DMS114 treated with DMSO at 0.1 percent for 48 hours (cell line): ENCODE results near the gene SND1.
"Not testable (repeated sequence)": the region's sequence is repeated elsewhere in the genome, so short reads cannot be mapped to it uniquely, and the experiment has no call there.

Source experiments
- DNase-seq: peaks from one replicate; lab custom pipeline; 2025; ENCODE audit not compliant: unreplicated experiment; lab: John Stamatoyannopoulos, UW

Gene SND1

DNA sequence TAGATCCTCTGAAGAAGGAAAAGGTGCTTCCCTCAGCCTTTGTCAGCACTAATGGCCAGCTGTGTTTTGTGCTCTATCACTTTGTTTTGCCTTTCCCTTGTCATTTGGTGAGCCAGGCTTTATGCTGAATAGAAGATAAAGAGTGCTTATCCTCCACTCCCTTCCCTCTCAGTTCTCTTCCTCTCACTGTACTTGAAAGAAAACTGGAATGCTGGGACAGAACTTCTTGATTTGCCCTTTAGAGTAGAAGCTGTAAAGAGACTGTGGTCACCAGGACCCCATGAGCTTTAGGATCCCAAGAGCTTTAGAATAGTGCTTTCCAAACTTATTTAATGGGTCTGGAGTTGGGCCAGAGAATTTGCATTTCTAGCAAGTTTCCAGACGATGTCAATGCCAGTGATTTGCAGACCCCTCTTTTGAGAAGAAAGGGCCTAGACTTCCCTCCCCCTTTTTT, 297.8 kb downstream of the SND1 start:
- DNase-seq = no peak

DNA sequence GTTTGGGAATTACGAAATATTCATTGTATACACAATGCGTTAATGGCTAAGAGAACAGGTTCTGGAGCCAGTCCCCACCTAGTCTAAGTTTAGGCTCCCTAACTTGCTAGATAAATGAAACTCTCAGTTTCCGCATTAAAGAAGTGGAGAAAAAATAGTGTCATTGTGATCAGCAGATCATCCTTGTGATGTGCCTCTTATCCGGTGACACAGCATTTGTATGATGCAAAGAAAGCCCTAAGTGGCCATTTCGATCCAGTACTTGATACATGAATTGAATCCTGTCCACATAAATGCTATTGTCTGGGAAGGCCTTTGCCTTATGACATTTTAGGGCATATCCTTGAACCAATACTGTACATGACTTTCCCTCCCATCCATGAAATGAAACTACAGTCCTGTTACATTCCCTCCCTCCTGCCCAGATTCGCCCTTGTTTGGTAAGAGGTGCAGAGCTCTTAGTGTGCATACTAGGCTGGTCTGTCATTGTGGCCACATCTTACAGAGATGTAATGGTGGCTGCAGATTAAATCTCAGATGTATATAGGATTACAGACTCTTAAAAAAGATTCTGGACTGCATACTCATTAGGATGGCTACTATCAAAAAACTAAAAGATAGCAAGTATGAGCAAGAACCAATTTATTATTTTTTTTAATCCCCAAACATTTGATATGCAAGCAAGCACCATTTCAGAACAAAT, 298.4 kb downstream of the SND1 start:
- no peak for DNase-seq

DNA sequence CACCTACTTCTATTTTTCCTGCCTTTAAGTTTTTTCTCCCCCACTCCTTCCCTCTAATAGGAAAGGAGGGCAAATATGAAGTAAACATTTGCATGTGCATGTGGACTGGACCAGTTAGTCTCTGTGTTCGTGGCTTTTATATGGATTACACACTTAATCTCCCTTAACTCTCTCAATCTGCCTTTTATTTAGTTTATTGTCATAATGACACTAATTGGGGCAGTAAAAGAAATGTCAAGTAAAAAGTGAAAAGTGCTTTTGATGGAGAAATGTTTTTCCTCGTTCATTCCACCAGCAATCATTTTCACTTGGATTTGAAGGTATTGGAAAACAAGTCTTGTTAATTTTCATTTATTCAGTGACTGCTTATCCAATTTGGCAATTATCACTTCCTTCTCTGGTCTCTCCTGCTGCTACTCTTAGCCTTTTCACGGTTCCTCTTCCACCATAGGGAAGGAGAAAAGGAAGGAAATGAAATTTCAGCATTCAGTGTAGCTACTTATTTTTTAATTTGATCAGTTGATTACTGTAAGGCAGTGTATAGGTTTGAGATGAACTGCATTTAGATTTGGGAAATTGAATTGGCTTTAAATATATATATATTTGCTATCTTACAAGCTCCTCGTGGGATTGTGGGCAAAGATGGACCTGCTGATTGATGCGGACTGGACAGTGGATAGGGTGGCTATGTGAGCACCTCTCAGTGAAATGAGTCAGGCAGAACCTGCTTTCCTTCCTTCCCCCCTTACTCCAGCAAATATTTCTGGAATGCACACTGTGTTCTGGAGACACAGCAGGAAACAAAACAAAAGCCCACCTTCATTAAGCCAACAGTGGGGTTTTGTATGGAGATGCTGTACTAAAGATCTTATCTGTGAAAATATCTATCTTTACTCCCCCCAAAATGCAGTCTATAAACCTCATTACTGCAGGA, 301.7 kb downstream of the SND1 start:
- DNase-seq = no peak

GRCh38 chr7:127954357-127954748, 302.4 kb downstream of the SND1 start:
- DNase-seq = no peak

DNA sequence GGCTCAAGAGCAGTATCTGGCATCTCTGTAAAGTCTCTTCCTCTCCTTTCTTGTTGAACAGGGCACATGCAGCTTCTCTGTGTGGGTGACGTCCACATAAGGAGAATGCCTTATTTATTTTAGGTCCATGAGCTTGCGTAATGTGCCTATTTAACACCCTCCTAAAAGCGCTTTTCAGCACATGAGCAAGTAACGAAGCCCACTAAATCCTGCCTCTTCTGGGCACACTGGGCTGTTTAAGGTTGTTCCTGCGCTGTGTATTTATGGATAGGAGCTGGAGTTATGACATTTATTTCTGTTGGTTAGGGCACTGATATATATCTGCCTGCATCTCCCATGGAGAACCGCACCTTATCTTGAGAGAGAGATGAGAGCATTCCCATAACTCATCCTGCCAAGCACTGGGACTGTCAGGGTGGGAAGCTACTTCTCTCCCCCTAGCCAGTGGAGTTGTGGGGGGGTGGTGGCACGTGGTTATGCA, 303.1 kb downstream of the SND1 start:
- no peak for DNase-seq

DNA sequence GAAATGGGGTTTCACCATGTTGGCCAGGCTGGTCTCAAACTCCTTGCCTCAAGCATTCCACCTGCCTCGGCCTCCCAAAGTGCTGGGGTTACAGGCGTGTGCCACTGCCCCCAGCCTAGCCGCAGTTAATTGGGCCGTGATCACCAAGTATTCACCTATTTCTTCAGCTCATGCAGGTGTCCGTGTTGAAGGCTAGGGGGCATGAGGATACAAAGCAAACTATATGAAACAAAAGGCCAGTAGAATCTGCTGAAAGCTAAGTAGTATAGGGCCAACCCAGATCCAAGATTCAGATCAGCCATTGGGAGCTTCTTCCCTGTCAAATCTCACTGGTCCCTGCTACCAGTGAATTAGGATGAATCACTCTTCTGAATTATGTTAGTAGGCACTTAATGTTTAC, 305.9 kb downstream of the SND1 start:
- no peak for DNase-seq

- no peak for DNase-seq
These were observed 307.8 kb downstream of the SND1 start for GRCh38 chr7:127959770-127960169.

DNA sequence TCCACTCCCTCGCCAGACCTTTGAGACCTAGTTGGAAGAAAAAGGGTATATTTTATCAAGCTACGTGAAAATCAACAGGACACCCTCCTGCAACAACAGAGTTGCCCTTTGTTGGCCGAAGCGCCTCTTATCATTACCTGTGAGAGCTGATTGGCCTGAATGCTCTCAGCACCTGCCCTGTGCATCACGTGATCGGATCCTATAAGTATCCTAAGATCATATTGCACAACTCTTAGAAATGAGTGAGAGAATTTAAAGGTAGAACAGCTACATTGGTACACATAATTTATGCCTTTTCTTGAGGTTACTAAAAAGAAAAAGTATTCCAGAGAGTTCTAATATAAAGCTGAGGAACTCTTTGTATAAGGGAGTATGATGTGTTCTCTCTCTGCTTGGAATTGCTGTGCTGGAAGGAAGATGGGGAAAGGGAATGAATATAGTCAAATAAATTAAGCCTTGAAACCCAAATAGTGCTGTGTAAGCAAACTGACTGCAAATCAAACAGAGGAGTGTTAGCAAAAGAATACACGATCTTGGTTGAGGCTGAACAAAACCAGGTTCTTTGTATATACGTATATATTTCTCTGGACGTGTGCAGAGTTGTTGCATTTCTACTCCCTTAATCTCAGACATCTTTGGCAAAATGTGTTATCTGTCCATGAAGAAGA, 309.9 kb downstream of the SND1 start:
- DNase-seq = no peak

- DNase-seq = no peak
These were observed 310.8 kb downstream of the SND1 start for GRCh38 chr7:127962589-127963361.

DNA sequence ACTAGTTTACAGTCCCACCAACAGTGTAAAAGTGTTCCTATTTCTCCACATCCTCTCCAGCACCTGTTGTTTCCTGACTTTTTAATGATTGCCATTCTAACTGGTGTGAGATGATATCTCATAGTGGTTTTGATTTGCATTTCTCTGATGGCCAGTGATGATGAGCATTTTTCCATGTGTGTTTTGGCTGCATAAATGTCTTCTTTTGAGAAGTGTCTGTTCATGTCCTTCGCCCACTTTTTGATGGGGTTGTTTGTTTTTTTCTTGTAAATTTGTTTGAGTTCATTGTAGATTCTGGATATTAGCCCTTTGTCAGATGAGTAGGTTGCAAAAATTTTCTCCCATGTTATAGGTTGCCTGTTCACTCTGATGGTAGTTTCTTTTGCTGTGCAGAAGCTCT, 311.9 kb downstream of the SND1 start:
- not testable (repeated sequence) for DNase-seq

DNA sequence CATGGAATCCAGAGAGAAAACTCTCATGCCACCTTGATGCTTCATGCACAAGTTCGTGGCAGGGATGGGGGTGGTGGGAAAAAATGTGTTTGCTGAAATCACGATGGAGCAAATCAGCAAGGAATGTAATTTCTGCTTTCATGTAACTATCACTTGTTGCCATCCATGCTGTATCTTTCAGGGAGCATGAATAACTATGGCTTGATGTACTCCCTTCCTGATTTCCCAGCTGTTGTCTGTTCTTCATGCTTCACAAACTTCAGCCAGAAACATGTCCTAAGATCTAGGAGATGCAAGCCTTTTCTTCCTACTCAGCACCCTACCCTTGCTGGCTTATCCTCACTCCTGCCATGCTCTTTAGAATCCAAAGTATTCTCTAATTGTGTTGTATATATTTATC, 315.3 kb downstream of the SND1 start:
- no peak for DNase-seq

DNA sequence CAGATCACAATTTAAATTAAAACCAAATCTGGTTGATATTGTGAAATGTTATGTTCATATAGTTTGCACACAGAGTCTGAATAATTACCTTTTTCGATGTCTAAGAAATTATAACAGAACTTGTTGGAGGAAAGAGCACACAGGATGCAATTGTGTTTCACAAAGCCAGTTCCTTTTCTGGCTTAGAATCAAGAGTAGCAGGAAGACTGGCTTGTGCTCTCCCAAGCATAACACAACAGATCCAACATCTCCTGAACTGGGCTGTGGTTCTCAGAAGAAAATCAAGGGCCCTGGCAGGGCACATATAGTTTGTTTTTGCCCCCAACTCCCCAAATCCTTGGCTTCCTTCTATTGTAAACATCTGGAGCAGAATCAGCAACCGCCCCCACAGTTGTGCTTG, 316.6 kb downstream of the SND1 start:
- DNase-seq = no peak

GRCh38 chr7:127973832-127974231, 321.8 kb downstream of the SND1 start:
- no peak for DNase-seq

- no peak for DNase-seq
These were observed 322.5 kb downstream of the SND1 start for GRCh38 chr7:127974446-127975035.

DNA sequence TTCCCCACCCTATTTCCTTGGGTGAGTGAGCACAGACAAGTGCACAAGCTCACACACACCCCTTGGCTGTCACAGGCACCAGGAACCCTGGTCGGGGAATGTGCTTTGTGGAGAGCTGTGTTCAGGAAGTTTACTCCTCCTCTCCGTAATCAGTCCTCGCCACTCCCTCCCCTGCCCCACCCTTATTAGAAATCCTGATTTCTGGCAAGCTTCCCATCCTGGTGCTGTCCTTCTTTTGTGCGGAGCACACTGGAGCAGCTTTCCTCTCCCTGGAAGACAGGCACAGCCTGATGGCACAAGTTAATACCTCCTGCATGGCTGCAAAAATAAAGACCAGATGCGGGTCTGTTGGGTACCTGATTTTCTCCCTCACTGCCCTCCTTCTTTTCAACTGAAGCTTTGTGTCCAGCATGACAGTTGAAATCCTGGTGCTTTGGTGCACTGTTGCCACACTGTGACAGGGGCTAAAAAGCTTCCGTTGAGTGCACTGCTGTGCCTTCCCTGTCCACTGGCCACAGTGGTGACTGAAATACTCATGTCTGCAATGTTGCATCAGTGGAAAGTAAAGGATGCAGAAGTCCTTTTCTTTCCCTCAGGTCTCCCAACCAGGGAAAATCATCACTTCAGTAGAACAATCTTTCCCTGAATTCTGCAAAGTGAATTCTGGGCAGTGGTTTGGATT, 324.2 kb downstream of the SND1 start:
- no peak for DNase-seq

DNA sequence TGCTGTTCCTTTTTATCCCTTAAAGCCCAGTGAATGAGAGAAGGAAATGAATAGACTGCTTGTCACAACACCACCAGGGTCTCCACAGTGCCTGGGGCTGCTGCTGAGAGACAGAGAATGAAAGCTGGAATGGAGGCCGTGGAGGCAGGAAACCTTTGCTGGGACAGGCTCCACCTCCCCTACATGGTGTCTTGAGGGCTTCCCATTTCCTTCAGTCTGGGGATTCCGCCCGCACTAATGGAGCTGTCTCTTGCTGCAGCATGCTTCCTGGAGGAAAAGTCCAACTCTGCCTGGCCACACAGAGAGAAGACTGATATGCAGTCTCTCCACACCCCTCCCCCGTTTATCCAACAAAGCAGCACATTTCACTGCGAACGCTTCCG, 324.7 kb downstream of the SND1 start:
- DNase-seq = no peak

GRCh38 chr7:127978421-127978820, 326.4 kb downstream of the SND1 start:
- no peak for DNase-seq

DNA sequence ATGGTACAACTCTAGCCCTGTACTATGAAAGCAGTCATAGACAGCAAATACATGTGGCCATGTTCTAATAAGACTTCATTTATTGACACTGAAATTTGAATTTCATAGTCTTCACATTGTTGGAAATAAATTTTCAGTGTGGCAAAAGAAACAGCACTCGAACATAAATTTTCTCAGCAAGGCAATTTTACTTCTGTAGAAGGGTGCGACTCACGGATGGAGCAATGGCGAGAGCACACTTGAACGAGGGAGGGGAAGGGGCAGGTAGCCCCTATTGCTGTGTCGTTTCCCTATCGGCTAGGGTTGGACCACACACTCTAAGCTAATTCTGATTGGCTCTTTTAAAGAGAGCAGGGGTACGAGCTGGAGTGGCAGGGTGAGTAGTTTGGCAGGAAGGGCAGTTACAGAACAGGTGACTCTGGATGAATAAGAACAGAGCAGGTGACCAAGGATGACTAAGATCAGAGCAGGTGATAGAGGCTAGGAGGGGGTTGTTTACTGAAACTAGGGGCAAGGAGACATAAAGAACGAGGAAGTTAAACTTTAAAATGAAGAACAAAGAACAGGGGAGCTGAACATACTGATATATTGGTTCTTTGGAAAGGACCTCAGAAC, 327.2 kb downstream of the SND1 start:
- no peak for DNase-seq

- no peak for DNase-seq
These were observed 327.7 kb downstream of the SND1 start for GRCh38 chr7:127979728-127980126.
